Stimulated activated CD4-positive, alpha-beta T cell treated with anti-CD3 and anti-CD28 coated beads, TNF-alpha, amount 100 ng/mL, for 48 hours (primary cell): ENCODE data around the gene S100PBP.

Experiments
- DNase-seq, 3 donors: peaks; one replicate each; pipeline ENCODE4 v3.0.0-alpha.2; 2020; ENCODE audit warnings: low read depth in 3 of 3

The S100PBP gene

GRCh38 chr1:32825181-32825580 lies 7.7 kb downstream of the S100PBP start:
- no peak for DNase-seq

GRCh38 chr1:32828341-32828740 lies 10.9 kb downstream of the S100PBP start:
- DNase-seq, result no peak

GRCh38 chr1:32830092-32830852 lies 12.8 kb downstream of the S100PBP start:
- no peak for DNase-seq

GRCh38 chr1:32831878-32832277 lies 14.4 kb downstream of the S100PBP start:
- DNase-seq, result no peak

GRCh38 chr1:32848354-32849063 lies 31.1 kb downstream of the S100PBP start:
- DNase-seq, result no peak

GRCh38 chr1:32855861-32856617 lies 38.6 kb downstream of the S100PBP start:
- no peak for DNase-seq

- DNase-seq, result no peak
Observed at GRCh38 chr1:32858136-32858535, 40.7 kb downstream of the S100PBP start.

GRCh38 chr1:32858791-32859190 lies 41.3 kb downstream of the S100PBP start:
- no peak for DNase-seq

- DNase-seq, result no peak
Observed at GRCh38 chr1:32859915-32860314, 42.5 kb downstream of the S100PBP start.

- no peak for DNase-seq
Observed at GRCh38 chr1:32860566-32860965, 43.1 kb downstream of the S100PBP start.

GRCh38 chr1:32861904-32862695 lies 44.6 kb downstream of the S100PBP start:
- DNase-seq, result no peak

GRCh38 chr1:32863218-32863880 lies 45.9 kb downstream of the S100PBP start:
- DNase-seq, result no peak

GRCh38 chr1:32863881-32864245 lies 46.4 kb downstream of the S100PBP start:
- no peak for DNase-seq

- no peak for DNase-seq
Observed at GRCh38 chr1:32864375-32865019, 47.0 kb downstream of the S100PBP start.

- DNase-seq, result no peak
Observed at GRCh38 chr1:32865639-32866405, 48.4 kb downstream of the S100PBP start.

- no peak for DNase-seq
Observed at GRCh38 chr1:32867151-32867550, 49.7 kb downstream of the S100PBP start.

- no peak for DNase-seq
Observed at GRCh38 chr1:32867671-32868070, 50.2 kb downstream of the S100PBP start.

- DNase-seq, result no peak
Observed at GRCh38 chr1:32868085-32868484, 50.6 kb downstream of the S100PBP start.

GRCh38 chr1:32868806-32869455 lies 51.5 kb downstream of the S100PBP start:
- DNase-seq, result no peak
